HG03565 (cell line): ENCODE results near the gene TRPC4.

Source experiments
- ATAC-seq: cut with Tn5 transposase; IDR thresholded peaks from one replicate; pipeline ENCODE4 v1.9.1; 2021; ENCODE audit warnings: mild to moderate bottlenecking, moderate library complexity; ENCODE audit not compliant: unreplicated experiment

Gene TRPC4

GRCh38 chr13:37735293-37735692, 134.3 kb downstream of the TRPC4 start:
- ATAC-seq, result no peak

- no peak for ATAC-seq
These were observed 139.7 kb downstream of the TRPC4 start for GRCh38 chr13:37729876-37730275.

DNA sequence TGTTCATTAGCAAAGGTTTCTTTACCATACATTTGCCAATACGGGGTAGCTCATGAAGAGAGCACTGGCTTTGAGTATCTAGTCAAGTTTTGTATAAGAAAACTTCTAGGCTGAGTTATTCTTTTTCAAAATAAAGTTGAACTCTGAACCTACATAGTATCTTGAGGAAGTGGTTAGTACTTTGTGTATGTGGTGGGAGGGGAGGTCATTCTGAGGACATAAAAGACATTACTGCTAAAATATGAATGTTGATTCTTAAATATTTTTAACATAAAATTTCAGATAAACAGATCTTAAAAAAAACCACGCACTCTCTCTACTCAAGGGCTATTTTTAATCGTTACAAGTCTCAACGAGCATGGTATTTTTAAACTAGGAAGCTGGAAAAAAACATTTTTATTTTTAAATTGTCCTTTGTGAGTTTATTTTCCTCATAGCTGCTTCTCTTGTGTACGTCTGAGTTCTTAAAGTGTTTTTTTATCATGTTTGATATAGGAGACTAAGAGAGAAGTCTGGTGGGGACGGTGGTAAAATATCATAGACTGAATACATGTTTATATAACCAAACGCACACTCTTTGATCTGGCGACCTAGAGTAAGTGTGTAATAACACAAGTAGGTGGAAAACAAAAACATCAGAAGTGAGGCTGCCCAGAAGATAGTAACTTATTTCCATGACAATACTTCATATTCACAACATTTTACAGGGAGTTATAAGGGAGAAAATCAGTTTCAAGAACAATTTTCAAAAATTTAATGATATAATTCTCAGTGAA, 153.0 kb downstream of the TRPC4 start:
- no peak for ATAC-seq

DNA sequence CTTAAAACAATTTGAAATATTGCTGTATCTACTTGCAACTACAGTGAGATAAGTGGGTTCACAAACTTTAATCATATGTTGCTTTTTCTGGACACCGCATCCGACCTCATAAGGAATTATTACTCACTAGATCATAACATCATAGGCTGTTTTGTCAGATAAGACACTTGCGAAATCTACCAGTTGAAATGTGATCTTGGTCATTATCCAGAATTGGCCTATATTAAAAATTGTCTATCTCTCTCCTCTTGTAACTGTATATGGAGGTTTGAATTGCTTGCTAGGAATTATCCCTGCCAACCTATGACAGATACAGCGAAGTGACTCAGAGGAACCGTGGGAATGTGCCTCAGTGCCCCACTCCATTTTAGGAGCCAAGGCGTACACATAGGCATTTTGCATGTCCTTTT, 154.0 kb downstream of the TRPC4 start:
- no peak for ATAC-seq

DNA sequence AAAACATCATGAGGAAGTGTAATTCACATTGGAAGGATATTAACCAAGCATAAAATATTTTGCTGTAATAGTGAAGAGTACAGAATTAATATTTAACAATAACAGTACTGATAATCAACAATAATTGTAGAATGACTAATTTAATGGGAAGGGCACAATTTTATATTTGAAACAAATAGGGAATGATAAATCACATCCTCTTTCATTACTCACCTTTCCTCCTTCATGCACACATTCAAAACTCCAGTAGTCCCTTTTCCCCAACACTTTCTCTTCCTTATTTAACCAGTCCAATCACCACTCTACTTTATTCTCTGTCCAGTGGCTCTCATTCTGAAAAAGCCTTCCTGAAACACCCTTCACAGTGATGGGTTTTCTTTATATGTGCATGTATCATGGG, 160.3 kb downstream of the TRPC4 start:
- ATAC-seq, result no peak

DNA sequence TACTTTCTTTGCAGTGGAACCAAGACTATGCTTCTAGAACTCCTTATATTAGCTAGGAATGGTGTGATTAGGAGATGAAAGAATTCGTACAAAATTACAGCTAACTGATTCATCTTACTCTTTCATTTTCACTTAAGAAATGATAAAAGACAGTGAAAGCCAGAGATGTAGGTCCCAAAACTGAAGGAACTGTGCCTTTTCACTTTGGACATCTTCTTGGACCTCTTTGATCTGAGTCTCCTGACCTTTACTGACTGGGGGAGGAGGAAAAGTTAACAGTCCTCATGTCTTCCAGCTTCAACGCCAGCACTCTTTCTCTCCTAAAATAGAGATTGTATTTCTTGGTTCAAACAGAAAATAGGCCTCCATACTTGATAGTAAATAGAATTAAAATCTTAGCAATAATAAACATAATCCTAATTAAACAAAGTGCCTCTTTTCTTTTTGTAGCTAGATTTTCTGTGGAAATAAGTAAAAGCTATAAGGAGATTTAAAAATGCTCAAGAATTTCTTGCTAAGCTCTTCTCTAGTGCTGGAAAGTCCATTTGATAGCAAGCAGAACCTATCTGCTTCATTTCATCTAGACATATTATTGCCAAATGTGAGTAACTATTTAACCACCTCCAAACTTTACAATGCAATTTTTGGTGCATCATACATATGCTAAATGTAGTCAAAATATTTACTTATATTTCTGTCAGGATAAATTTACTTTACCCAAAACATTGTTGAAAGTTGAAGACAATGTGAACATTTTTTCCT, 161.7 kb downstream of the TRPC4 start:
- ATAC-seq, result no peak

DNA sequence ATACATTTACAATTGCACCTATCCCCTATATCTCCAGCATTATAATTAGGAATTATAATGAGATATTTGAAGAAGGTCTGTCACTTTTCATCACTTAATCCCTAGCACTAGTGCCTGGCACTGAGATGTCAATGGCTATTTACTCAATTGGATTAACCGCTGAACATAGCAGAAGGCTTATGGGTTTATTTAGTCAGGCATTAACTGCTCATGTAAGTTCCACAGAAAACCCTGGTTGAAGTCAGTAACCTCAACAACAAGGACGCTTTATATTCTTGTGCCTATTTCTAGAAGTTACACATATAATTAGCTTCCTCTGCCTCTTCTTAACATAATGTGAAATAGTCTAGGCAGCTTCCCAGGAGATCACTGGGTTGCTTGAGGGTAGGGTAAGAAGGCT, 163.5 kb downstream of the TRPC4 start:
- no peak for ATAC-seq

DNA sequence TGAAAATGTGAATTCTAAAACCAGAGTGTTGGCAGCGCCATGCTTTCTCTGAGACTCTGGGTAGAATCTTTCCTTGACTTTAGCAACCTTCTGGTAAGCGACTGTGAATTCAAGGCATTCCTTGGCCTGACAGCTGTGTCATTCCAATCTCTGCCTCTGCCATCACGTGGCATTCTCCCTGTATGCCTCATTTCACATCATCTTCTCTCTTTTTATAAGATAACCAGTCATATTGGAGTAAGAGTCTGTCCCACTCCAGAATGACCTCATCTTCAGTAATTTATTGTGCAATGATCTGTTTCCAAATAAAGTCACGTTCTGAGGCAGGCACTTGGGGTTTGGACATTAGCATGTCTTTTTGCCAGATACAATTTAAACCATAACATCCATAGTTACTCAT, 167.6 kb downstream of the TRPC4 start:
- no peak for ATAC-seq

DNA sequence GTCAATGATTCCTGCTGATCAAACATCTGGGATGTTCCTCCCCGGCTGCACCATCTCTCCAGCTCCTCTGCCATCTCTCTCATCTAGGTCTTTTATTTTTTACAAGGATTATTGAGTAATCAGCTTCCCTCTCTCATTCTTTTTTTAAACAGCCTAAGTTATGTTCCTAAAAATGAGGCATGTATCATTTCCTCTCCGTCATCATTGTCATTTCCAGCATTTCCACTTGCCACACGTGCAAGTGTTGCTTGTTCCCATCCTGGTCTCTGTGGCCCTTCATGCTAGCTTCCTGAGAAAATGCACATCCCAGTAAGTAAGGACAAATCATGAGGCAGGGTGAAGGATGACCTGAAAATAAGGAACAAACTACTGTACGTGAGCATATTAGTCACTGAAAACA, 168.3 kb downstream of the TRPC4 start:
- no peak for ATAC-seq

DNA sequence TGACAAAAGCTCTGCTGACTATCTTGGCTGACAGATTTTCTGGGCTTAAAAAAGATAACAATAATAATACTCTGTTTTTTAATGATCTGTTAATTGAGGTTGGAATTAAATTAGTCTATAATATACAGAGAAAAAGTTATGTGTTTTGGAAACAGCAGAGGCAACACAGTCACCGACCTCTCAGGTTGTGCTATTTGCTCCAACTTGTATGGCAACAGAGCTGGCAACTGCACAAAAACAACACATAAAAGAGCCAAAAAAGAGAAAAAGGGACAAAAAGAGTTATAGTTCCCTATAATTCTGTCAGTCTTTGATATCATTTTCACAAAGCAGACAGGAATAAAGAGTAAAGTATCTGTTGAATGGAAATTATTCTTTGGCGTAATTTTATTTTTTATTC, 168.7 kb downstream of the TRPC4 start:
- no peak for ATAC-seq

DNA sequence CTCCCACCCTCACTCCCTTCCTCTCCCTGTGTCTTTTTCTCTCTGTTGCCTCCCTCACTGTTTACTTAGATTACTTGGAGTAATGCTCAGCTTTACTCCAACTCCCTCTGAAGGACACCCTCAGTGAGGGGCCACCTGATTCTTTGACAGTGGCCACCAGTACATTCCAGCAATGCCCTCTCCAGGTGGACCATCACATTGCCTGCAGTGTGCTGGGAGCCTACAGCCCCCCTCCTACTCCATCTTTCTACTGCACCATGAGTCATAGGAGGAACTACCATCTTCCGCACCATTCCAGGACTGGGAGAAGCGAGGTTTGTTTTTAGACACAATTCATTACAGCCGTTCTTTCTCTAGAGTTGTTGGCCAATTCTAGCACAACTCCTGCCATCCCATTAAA, 174.4 kb downstream of the TRPC4 start:
- ATAC-seq, result no peak

- no peak for ATAC-seq
These were observed 179.2 kb downstream of the TRPC4 start for GRCh38 chr13:37690361-37690760.

GRCh38 chr13:37686501-37686900, 183.1 kb downstream of the TRPC4 start:
- ATAC-seq, result no peak

- no peak for ATAC-seq
These were observed 184.4 kb downstream of the TRPC4 start for GRCh38 chr13:37685206-37685605.

- no peak for ATAC-seq
These were observed 187.1 kb downstream of the TRPC4 start for GRCh38 chr13:37682496-37682895.

GRCh38 chr13:37681281-37682032, 188.1 kb downstream of the TRPC4 start:
- ATAC-seq, result no peak

DNA sequence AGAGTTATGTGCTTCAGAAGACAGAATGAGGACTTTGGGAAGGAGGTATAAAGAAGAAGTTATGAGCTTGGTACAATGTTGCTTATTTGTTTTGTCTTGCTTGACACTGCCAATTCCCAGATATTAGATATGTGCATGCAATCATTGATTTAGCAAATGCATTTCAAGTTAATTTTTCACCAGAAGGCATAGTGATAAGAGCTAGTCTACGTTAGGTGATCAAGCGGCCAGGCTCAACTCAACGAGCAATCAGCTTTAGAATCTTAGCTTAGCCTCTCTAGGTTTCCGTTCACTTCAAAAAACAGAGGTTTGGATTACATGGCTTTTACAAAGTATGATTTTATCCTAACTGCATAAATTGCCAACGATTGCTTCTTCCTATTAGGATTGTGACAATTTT, 189.4 kb downstream of the TRPC4 start:
- no peak for ATAC-seq

DNA sequence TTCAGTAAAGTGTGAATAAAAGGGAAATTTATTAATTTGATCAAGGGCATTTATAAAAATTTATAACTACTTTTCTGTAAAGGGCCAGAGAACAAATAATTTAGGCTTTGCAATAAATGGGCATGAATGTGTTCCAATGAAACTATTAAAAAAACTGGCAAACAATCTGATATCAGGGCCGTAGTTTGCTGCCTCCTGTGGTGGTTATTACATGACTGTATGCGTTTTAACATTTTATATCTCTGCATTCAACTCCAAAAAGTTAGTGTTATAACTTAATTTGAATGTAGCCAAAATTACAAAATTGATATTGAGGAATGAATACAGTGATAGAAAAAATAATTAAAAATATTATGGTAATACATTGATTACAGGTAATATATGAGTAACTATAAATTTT, 190.5 kb downstream of the TRPC4 start:
- ATAC-seq, result no peak

- ATAC-seq, result no peak
These were observed 199.7 kb downstream of the TRPC4 start for GRCh38 chr13:37669845-37670244.

DNA sequence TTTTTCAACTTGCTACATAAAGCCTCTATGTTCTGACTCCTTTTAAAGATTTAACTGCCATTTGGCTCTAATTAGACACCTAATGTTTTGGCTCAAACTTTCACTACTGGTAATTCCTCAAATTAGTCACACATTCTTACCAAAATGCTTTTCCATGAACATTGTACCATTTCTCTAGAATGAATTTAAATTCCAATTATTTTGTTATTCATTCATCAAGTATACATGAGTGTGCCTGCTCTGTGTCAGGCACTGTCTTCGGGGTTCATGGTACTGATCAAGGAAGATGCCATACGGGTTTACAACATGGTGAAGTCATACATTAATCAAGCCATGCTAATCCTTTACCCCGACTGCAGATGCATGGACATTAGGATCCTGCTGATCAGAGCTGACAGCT, 201.9 kb downstream of the TRPC4 start:
- ATAC-seq, result no peak

DNA sequence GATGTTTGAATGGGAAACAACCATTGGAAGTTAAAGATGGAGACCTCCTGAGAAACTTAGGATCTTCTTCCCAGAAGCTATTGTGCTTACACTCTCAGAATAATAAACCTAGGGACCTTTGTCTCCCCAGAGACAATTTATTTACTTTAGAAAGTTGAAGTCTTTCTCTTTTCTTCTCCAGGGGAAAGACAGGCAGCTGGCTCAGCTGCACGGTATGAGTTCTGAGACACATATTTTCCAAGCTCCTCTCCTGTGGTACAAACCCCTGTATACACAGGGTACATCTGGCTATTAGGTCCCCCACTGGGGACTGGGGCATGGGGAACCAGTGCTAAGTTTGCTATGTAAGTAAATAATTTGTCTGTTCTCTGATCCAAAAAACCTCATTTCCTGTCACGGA, 203.5 kb downstream of the TRPC4 start:
- ATAC-seq, result no peak

- no peak for ATAC-seq
These were observed 204.2 kb downstream of the TRPC4 start for GRCh38 chr13:37665420-37665819.
